ENCODE data around the gene SUPT4H1. TPM values are rescaled to one million over a fixed set of nuclear protein-coding genes. Genes with fewer than 3 reads are reported as not detected.

Gene SUPT4H1
- total and polyA plus RNA-seq, 5 donors, result 51.9 to 69.3 (median 63.2) TPM

DNA sequence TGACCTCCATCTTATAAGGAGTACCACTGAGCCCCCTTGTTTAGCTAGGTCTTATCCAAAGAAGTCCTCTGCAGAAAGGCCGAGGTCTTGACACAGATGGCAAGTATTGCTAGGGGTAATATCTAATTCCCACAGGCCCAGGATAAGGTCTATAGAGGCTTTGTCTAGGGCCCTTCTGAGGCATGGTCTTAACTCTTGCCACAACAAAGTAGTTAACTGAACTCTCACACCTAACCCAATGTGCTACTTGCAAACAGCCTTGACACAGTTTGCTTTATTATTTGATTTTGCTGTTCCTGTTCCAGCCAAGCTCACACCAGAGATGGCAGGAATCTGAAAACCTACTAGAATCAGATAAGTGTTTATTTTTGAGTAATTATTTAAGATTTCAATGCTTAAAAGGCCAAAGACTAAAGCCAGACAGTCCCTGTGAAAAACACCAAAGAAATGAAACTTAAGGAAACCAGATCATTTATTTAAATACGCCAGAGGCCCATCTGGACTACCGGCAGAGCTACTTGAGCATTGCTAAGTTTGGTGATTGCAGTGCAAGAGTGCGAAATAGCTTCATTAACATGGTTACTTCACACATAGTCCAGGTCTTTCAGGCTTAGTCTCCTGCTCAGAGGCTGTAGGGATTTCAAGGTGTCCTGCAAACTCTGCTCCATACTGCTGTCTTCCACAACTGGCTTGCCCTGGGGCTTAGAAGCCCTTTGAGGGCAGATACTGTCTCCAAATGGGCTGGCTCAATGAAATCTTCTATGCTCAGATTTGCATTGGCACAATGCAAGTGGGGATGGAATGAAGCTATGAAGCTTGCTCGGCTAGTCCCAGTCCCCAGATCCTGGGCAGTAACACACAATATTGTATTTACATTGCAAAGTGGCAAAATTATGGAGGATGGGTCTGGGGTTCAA lies 28.5 kb upstream of the SUPT4H1 start:
- Histone ChIP-seq H3K4me3 (ENCODE audit: low read length) (no peak overlapping the region), H3K27ac (ENCODE audit: low read length) (no peak overlapping the region), H3K9me3 (ENCODE audit: control insufficient read depth, low read length) (no peaks in the 10 kb centered on the region), H3K4me1 (ENCODE audit: control insufficient read depth, insufficient read depth, low read length) (no peaks in the 10 kb centered on the region), H3K27me3 (ENCODE audit: control insufficient read depth, insufficient read depth) (no peaks in the 10 kb centered on the region)
- ATAC-seq (no peak), DNase-seq (no peak)
- 90% methylated on average over 5 of the region's 5 CpGs for WGBS
- intact Hi-C loops (cut with DNase I), result no loop called here

DNA sequence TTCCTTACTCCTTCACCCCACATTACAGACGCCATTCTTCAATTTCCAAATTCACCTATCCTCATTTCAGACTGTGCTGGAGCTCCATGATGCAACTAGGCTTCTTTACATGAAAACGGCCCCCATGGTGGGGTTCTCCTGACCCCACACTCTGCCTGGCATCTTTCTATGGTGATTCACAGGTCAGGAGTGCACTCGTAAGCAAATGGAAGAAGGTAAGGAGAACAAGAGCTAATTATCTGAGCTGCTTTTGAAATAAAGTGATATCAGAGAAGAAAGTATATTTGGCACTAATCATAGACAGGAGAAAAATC lies 27.5 kb upstream of the SUPT4H1 start:
- DNase-seq (no peak), ATAC-seq (no peak)
- Histone ChIP-seq H3K27me3 (ENCODE audit: control insufficient read depth, insufficient read depth) (no peaks in the 10 kb centered on the region), H3K4me1 (ENCODE audit: control insufficient read depth, insufficient read depth, low read length) (no peaks in the 10 kb centered on the region), H3K9me3 (ENCODE audit: control insufficient read depth, low read length) (no peaks in the 10 kb centered on the region), H3K4me3 (ENCODE audit: low read length) (no peak overlapping the region), H3K27ac (ENCODE audit: low read length) (no peak overlapping the region)
- 66% methylated on average over 3 of the region's 3 CpGs for WGBS
- intact Hi-C loops (cut with DNase I), result no loop called here

DNA sequence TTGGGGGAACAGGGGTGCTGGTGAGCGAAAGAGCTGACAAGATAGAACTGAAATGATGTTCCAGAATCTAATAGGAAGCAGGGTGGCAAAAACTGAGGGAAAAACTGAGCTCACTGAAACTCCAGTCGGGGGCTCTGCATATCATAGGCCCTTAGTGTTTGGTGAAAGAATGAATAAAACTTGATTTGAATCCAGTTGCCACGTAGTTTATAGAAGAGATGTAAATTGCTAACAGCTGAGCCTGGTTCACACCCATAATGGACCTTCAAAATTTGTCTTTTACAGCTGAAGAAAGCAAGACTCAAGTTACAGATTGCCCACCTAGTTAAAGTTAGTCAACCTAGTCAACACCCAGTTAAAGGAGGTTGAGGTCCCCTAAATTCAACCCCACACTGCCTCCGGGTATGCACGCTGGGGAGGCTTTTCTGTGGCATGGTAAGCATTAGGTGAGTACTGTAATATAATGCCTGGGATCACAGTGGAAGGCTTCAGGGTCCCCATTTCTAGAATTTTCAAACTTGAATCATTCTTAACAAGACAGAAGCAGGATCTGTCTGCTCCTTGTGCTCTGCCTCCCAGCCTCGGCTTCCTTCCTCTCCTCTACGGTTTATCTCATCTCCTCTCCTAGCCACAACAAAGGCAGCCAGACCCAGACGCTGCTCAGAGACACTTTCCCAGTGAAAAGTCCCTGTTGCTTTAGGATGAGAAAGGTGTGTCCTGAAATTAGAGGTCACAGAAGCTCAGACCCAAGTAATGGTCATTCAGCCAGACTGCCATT lies 26.9 kb upstream of the SUPT4H1 start:
- no peak overlapping the region for H3K4me3 ChIP-seq (ENCODE audit: low read length)
- no peaks in the 10 kb centered on the region for H3K9me3 ChIP-seq (ENCODE audit: control insufficient read depth, low read length)
- no peaks in the 10 kb centered on the region for H3K4me1 ChIP-seq (ENCODE audit: control insufficient read depth, insufficient read depth, low read length)
- 56% methylated on average over 8 of the region's 8 CpGs for WGBS
- H3K27ac ChIP-seq (ENCODE audit: low read length), result no peak overlapping the region
- H3K27me3 ChIP-seq (ENCODE audit: control insufficient read depth, insufficient read depth), result no peaks in the 10 kb centered on the region
- DNase-seq (no peak), ATAC-seq (no peak)
- intact Hi-C loops (cut with DNase I), result no loop called here

DNA sequence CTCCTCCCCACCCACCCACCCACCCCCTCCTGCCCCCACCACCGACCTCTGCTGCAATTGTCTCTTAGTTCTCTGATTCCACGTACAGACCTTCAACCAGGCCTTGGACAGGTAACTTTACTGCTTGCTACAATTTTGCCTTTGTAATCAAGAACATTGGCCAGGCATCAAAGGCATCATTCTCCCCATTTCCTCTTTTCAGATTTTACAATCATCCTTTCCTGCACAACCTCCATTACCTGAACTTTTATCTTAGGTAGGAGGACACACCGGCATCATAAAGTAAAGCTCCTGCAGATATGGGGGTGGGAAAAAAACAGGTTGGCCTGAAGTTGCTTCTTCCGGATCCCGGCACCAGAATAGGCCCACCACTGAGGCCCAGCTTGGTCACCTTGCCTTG lies 25.7 kb upstream of the SUPT4H1 start:
- Histone ChIP-seq H3K27ac (ENCODE audit: low read length) (no peak overlapping the region), H3K4me1 (ENCODE audit: control insufficient read depth, insufficient read depth, low read length) (no peaks in the 10 kb centered on the region), H3K4me3 (ENCODE audit: low read length) (no peak overlapping the region), H3K27me3 (ENCODE audit: control insufficient read depth, insufficient read depth) (no peaks in the 10 kb centered on the region), H3K9me3 (ENCODE audit: control insufficient read depth, low read length) (no peaks in the 10 kb centered on the region)
- DNase-seq (no peak), ATAC-seq (no peak)
- 80% methylated on average over 5 of the region's 5 CpGs for WGBS
- intact Hi-C loops (cut with DNase I), result no loop called here

DNA sequence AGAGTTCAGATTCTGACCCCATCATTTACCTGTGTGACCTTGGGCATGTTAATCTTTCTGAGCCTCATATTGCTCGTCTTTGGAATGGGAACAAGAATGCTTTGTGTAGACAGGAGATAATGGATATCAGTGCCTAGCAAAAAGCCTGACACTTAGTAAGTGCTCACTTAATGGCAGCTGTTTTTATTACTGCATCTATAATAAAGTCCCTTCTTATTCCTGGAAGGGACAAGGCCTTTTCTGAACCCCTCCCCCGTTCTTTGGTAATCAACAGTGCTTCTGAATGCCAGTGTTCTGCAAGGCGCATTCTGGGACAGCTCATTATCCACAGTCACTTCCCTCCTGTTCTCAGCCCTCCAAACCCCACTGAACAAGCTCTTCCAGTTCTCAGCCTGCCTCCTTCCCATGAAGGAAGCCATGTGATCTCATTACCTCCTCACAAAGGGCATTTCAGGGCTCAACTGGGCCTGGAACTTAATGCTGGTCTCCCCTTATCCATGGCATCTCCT lies 25.1 kb upstream of the SUPT4H1 start:
- WGBS, result 67% methylated on average over 3 of the region's 3 CpGs
- no peak for ATAC-seq

DNA sequence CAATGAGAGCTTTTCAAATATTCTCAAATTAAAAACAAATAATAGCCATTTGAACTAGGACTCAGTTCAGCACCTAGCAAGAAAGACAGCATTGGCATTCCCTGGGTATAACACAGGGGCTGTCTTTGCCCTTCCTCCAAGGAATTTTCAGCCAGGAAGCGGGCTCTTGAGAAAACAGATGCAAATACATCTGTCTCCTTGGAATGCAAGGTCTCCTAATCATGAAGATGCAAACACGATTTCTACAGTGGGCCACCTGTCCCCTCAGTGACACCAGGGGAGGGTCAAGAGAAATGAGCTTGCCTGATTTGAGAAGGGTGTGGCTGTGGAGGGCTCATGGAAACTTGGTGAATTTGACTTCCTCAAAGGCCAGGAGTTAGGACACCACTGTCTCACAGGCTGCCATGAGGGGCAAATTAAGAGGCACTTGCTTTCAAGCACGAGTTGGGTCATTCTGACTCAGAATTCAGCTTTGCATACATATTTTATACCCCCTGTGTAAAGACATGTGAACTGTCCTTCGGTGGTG lies 24.5 kb upstream of the SUPT4H1 start:
- 65% methylated on average over 4 of the region's 4 CpGs for WGBS
- Histone ChIP-seq H3K9me3 (ENCODE audit: control insufficient read depth, low read length) (no peaks in the 10 kb centered on the region), H3K27ac (ENCODE audit: low read length) (no peak overlapping the region), H3K27me3 (ENCODE audit: control insufficient read depth, insufficient read depth) (no peaks in the 10 kb centered on the region), H3K4me3 (ENCODE audit: low read length) (no peak overlapping the region), H3K4me1 (ENCODE audit: control insufficient read depth, insufficient read depth, low read length) (no peaks in the 10 kb centered on the region)
- no peak for ATAC-seq
- intact Hi-C loops (cut with DNase I), result no loop called here
- DNase-seq, result no peak

More for the DNA sequence above, 25.1 kb upstream of the SUPT4H1 start:
- DNase-seq, result no peak
- H3K27me3 ChIP-seq (ENCODE audit: control insufficient read depth, insufficient read depth), result no peaks in the 10 kb centered on the region
- no peak overlapping the region for H3K27ac ChIP-seq (ENCODE audit: low read length)
- no peaks in the 10 kb centered on the region for H3K4me1 ChIP-seq (ENCODE audit: control insufficient read depth, insufficient read depth, low read length)
- no peak overlapping the region for H3K4me3 ChIP-seq (ENCODE audit: low read length)
- no peaks in the 10 kb centered on the region for H3K9me3 ChIP-seq (ENCODE audit: control insufficient read depth, low read length)
- intact Hi-C loops (cut with DNase I), result no loop called here

DNA sequence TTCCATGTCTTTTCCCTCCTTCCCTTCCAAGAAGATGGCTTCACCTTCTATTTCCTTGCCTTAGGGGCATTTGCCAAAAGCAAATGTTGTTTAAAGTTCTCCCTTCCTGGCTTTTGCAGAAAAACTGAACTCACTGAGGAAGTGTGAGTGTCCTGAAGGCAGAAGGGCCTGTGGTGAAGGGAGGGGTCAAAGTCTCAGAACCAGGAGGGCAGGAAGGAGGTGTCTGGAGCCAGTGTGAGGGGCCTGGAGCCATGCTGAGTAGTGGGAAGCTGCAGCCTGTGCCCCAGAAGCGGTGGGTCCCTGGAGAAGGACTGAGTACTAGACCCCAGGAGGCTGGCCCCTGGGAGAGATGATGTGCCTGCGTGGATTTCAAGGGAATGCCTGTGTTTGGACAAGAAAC lies 23.8 kb upstream of the SUPT4H1 start:
- DNase-seq (no peak), ATAC-seq (no peak)
- H3K27ac ChIP-seq (ENCODE audit: low read length), result no peak overlapping the region
- H3K4me3 ChIP-seq (ENCODE audit: low read length), result no peak overlapping the region
- intact Hi-C loops (cut with DNase I), result no loop called here
- H3K27me3 ChIP-seq (ENCODE audit: control insufficient read depth, insufficient read depth), result no peaks in the 10 kb centered on the region
- H3K9me3 ChIP-seq (ENCODE audit: control insufficient read depth, low read length), result no peaks in the 10 kb centered on the region
- H3K4me1 ChIP-seq (ENCODE audit: control insufficient read depth, insufficient read depth, low read length), result no peaks in the 10 kb centered on the region
- WGBS, result 62% methylated on average over 2 of the region's 2 CpGs

DNA sequence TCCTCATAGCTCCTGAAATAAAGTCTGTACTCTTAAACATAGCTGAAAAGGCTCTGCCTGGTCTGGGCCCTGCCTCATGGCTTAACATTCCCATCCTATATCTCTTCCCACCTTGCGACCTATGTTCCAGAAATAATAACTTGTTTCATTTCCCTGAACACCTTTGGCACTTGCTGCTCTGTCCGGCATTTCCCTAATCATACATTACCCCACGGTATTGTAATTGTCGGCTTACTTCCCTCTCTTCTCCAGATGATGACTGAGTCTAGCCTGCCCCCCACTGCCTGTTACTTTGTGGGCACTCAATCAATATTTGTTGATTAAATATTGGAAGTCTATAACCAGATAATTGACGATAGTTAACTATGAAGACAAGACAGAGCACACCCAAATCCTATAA lies 23.3 kb upstream of the SUPT4H1 start:
- Histone ChIP-seq H3K9me3 (ENCODE audit: control insufficient read depth, low read length) (no peaks in the 10 kb centered on the region), H3K27me3 (ENCODE audit: control insufficient read depth, insufficient read depth) (no peaks in the 10 kb centered on the region), H3K4me1 (ENCODE audit: control insufficient read depth, insufficient read depth, low read length) (no peaks in the 10 kb centered on the region), H3K27ac (ENCODE audit: low read length) (no peak overlapping the region), H3K4me3 (ENCODE audit: low read length) (no peak overlapping the region)
- ATAC-seq (no peak), DNase-seq (no peak)
- intact Hi-C loops (cut with DNase I), result no loop called here
- 77% methylated on average over 5 of the region's 5 CpGs for WGBS

DNA sequence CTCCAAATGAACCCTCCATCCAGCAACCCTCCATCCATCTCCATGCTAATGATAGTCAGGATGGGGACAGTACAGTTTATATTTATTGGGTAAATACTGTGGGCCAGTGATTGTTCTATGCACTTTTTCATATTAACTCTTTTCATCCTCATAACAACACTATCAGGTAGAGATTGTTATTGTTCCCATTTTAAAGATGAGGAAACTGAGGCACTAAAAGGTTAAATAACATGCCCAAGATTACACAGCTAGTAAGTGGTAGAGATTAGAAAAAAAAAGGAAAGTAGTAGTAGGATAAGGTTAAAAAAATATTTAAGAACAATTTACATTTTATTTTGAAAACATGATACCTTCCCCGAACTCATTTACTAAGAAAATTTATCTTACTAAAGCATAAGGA lies 21.9 kb upstream of the SUPT4H1 start:
- intact Hi-C loops (cut with DNase I), result no loop called here

DNA sequence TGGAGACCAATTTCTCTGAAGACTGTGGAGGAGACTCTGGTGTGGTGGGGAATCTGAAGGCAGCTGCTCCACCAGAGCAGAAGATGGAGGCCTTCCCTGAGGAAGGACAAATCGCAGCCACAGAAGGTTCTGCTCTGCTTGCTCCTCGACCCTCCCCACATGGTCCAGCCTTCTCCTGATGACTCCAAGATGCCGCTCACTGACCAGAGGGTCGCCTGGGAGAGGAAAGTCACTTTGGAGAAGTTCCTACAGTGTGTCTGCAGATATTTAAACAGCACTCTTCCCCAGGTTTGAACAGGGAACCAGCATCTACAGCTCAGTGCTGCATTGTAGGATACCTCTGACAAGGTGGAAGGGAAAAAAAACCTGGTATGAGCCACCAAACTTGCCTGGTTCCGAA lies 21.0 kb upstream of the SUPT4H1 start:
- intact Hi-C loops (cut with DNase I), result no loop called here
- no peak overlapping the region for H3K27ac ChIP-seq (ENCODE audit: low read length)

More for the DNA sequence above, 21.9 kb upstream of the SUPT4H1 start:
- ATAC-seq, result no peak
- H3K9me3 ChIP-seq (ENCODE audit: control insufficient read depth, low read length), result no peaks in the 10 kb centered on the region
- H3K27ac ChIP-seq (ENCODE audit: low read length), result no peak overlapping the region
- WGBS, result 93% methylated on average over 1 of the region's 1 CpG
- no peaks in the 10 kb centered on the region for H3K4me1 ChIP-seq (ENCODE audit: control insufficient read depth, insufficient read depth, low read length)
- no peak for DNase-seq
- H3K27me3 ChIP-seq (ENCODE audit: control insufficient read depth, insufficient read depth), result no peaks in the 10 kb centered on the region
- no peak overlapping the region for H3K4me3 ChIP-seq (ENCODE audit: low read length)

DNA sequence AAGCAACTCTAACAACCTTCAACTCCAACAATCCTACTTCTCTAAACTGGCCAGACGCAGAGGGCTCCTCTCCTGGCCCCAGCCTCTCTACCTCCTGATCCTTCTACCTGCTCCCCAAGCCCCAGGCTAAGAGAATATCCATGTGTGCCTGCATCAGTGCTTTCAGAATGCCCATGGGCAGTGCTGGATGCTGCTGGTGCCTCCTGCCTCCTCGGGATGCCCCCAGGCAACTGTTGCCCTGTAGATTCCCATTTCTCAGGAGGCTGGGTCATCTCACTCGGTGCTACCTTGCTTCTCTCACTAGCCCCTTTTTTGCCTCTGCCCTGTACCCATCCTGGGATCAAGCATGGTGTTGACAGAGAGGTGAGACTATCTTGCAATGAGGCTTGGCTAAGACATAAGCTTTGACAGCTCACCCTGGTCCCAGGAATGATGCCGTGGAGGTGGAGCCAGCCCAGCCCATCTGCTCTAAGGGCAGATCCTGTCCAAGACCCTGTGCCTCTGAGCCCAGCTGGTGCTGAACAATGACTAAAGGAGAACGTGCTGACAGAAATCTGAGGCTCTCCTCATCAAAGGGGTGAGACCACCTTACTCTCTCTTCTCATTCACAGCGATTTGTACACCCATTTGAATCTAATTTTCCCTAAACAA lies 19.4 kb upstream of the SUPT4H1 start:
- Histone ChIP-seq H3K27ac (ENCODE audit: low read length) (no peak overlapping the region), H3K4me1 (ENCODE audit: control insufficient read depth, insufficient read depth, low read length) (no peaks in the 10 kb centered on the region), H3K27me3 (ENCODE audit: control insufficient read depth, insufficient read depth) (no peaks in the 10 kb centered on the region), H3K9me3 (ENCODE audit: control insufficient read depth, low read length) (no peaks in the 10 kb centered on the region), H3K4me3 (ENCODE audit: low read length) (no peak overlapping the region)
- ATAC-seq (no peak), DNase-seq (no peak)
- 57% methylated on average over 6 of the region's 6 CpGs for whole genome bisulfite sequencing
- intact Hi-C loops (cut with DNase I), result no loop called here

More for the DNA sequence above, 21.0 kb upstream of the SUPT4H1 start:
- Histone ChIP-seq H3K4me1 (ENCODE audit: control insufficient read depth, insufficient read depth, low read length) (no peaks in the 10 kb centered on the region), H3K4me3 (ENCODE audit: low read length) (no peak overlapping the region), H3K9me3 (ENCODE audit: control insufficient read depth, low read length) (no peaks in the 10 kb centered on the region), H3K27me3 (ENCODE audit: control insufficient read depth, insufficient read depth) (no peaks in the 10 kb centered on the region)
- WGBS, result 82% methylated on average over 5 of the region's 5 CpGs
- ATAC-seq (no peak), DNase-seq (no peak)
